Ishikawa (cell line): Measurements from ENCODE around the gene ACTN4.

Source experiments
- CEBPB ChIP-seq: IDR thresholded peaks from 2 replicates; pipeline ENCODE4 v1.6.1; 2012
- FOXM1 ChIP-seq: IDR thresholded peaks from 2 replicates; pipeline ENCODE4 v1.6.1; 2012; ENCODE audit warnings: low read depth, borderline replicate concordance
- MAX ChIP-seq: IDR thresholded peaks from 2 replicates; pipeline ENCODE4 v1.6.1; 2012
- NFIC ChIP-seq: IDR thresholded peaks from 2 replicates; pipeline ENCODE4 v1.6.1; 2012
- RAD21 ChIP-seq: IDR thresholded peaks from 2 replicates; pipeline ENCODE4 v1.6.1; 2012; ENCODE audit warnings: low read depth
- REST ChIP-seq: IDR thresholded peaks from 2 replicates; pipeline ENCODE4 v1.6.1; 2012; ENCODE audit warnings: low read depth, mild to moderate bottlenecking
- USF1 ChIP-seq: IDR thresholded peaks from 2 replicates; pipeline ENCODE4 v1.6.1; 2012

- TF ChIP-seq FOXM1 = no peak
- TF ChIP-seq CEBPB = no peak
- TF ChIP-seq RAD21 = no peak
- no peak for TF ChIP-seq USF1
- TF ChIP-seq NFIC = no peak
- TF ChIP-seq REST = no peak
- TF ChIP-seq MAX = no peak
Observed at GRCh38 chr19:38690832-38691231, 43.4 kb downstream of the ACTN4 start.
